ENCODE results near the gene PPP1R36. TPM values are rescaled to one million over a fixed set of nuclear protein-coding genes. Genes with fewer than 3 reads are reported as not detected.

Gene PPP1R36
- total and polyA plus RNA-seq, 2 of the 8 experiments (the other 6 are each of a cell fraction or from before 2014, with no cell fraction given), result 0.39 to 0.93 TPM

DNA sequence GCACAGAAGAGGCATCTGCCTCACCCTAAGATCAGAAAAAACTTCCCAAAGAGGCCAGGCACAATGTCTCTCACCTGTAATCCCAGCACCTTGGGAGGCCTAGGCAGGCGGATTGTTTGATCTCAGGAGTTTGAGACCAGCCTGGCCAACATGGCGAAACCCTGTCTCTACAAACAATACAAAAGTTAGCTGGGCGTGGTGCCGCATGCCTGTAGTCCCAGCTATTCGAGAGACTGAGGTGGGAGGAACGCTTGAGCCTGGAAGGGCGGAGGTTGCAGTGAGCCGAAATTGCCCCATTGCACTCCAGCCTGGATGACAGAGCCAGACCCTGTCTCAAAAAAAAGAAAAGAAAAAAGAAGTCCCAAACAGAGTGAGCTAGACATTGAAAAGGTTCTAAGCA lies 40.7 kb upstream of the PPP1R36 start:
- no peak overlapping the region; a peak in 1 of 7 replicates for H3K9ac ChIP-seq (replicated peaks in 1 of 4; ENCODE audit: extremely low read depth in 1 of 4, low read depth in 3 of 4, low read length in 3 of 4)
- H3K4me3 ChIP-seq (ENCODE audit: extremely low read depth in 1 of 4, insufficient read depth in 2 of 4, low read depth in 3 of 4, low read length in 4 of 4), result no peak overlapping the region
- FAIRE-seq, result no peak

More for the DNA sequence above, 40.7 kb upstream of the PPP1R36 start:
- H3K18ac ChIP-seq (ENCODE audit: extremely low read depth, low read length), result no peak overlapping the region
- POLR2A ChIA-PET (ENCODE audit: partially characterized antibody), result interaction anchor here (0.7 to 1.6 kb wide), 7 partner anchors 13 to 170 kb away, joined by 3 to 6 read pairs (median 4); partner anchors contain the start of gene HSPA2
- H3K4me2 ChIP-seq (ENCODE audit: insufficient read depth in 1 of 2, low read depth in 2 of 2, low read length in 2 of 2), result no peak overlapping the region; a peak in 1 of 4 replicates
- CTCF ChIA-PET (ENCODE audit: partially characterized antibody), result interaction anchor here (1.0 to 1.8 kb wide), 7 partner anchors 17 to 256 kb away, joined by 3 to 5 read pairs (median 4); no protein-coding TSS in a partner anchor
- H2BK15ac ChIP-seq (ENCODE audit: low read length), result no peak overlapping the region
- peaks cover 6% of the 10 kb centered on the region; the same call in 1 of the 2 replicates for H3K79me1 ChIP-seq (ENCODE audit: low read depth, low read length)
- no peaks in the 10 kb centered on the region for H3K27me3 ChIP-seq (replicated peaks in 1 of 4; ENCODE audit: control insufficient read depth in 3 of 4, extremely low read depth in 1 of 4, insufficient read depth in 3 of 4, low read length in 3 of 4)
- 79% methylated on average over 8 of the region's 8 CpGs; no CpG with 5 or more reads in 1 of the 2 experiments for WGBS, 2 experiments (ENCODE audit: extremely low coverage in 1 of 2, insufficient coverage in 1 of 2, insufficient read length in 1 of 2, insufficient replicate concordance in 2 of 2, low coverage in 1 of 2, low lambda C conversion rate in 2 of 2, missing lambda C conversion rate in 1 of 2)
- H3K56ac ChIP-seq (replicated peaks; ENCODE audit: insufficient read length, low read depth, low read length), result no peak overlapping the region
- TF ChIP-seq, protein P1, sequence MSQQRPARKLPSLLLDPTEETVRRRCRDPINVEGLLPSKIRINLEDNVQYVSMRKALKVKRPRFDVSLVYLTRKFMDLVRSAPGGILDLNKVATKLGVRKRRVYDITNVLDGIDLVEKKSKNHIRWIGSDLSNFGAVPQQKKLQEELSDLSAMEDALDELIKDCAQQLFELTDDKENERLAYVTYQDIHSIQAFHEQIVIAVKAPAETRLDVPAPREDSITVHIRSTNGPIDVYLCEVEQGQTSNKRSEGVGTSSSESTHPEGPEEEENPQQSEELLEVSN (IDR thresholded peaks at IDR 0.05), result 0 out of 2 replicates have a peak, but pooled peaks have one; percentile 29
- TF ChIP-seq, protein P2, sequence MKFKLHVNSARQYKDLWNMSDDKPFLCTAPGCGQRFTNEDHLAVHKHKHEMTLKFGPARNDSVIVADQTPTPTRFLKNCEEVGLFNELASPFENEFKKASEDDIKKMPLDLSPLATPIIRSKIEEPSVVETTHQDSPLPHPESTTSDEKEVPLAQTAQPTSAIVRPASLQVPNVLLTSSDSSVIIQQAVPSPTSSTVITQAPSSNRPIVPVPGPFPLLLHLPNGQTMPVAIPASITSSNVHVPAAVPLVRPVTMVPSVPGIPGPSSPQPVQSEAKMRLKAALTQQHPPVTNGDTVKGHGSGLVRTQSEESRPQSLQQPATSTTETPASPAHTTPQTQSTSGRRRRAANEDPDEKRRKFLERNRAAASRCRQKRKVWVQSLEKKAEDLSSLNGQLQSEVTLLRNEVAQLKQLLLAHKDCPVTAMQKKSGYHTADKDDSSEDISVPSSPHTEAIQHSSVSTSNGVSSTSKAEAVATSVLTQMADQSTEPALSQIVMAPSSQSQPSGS (IDR thresholded peaks at IDR 0.05; ENCODE audit: low read length), result no peak
- TF ChIP-seq GTF2F1 (IDR thresholded peaks at IDR 0.05; ENCODE audit: borderline replicate concordance, low read depth, low read length) (no peak), HDAC6 (IDR thresholded peaks at IDR 0.05; ENCODE audit: low read depth, low read length) (no peak), EP300 (IDR thresholded peaks at IDR 0.05; ENCODE audit: borderline replicate concordance in 1 of 2, low read depth in 2 of 2, low read length in 2 of 2) (peak in 1 of 2 experiments; percentile 62; a peak in 1 of 3 replicates), KDM5A (IDR thresholded peaks at IDR 0.05; ENCODE audit: low read length) (no peak)
- H4K91ac ChIP-seq (replicated peaks; ENCODE audit: insufficient read length, low read length), result no peak overlapping the region
- H4K8ac ChIP-seq (ENCODE audit: extremely low read depth, insufficient read depth, low read length), result no peak overlapping the region
- no peak overlapping the region for H2BK20ac ChIP-seq (ENCODE audit: low read length)
- no peak overlapping the region for H3K4ac ChIP-seq (replicated peaks; ENCODE audit: insufficient read length, low read depth, low read length)
- H3K79me2 ChIP-seq (ENCODE audit: control insufficient read depth in 1 of 2, insufficient read depth in 2 of 2, low read length in 2 of 2), result peaks cover 11 to 85% of the 10 kb centered on the region in 2 experiments
- no peaks in the 10 kb centered on the region for H3K36me3 ChIP-seq (ENCODE audit: control insufficient read depth in 2 of 4, insufficient read depth in 4 of 4, low read length in 3 of 4)
- H2AFZ ChIP-seq (ENCODE audit: low read length), result no peak overlapping the region
- H4K20me1 ChIP-seq (replicated peaks in 1 of 2; ENCODE audit: control insufficient read depth in 1 of 2, insufficient read depth in 2 of 2, low read length in 2 of 2), result peaks cover 3 to 7% of the 10 kb centered on the region in 2 experiments
- H3K23me2 ChIP-seq (ENCODE audit: low read depth, low read length), result peaks cover 8% of the 10 kb centered on the region
- H2AK5ac ChIP-seq (ENCODE audit: low read depth, low read length), result no peak overlapping the region
- no peak overlapping the region for H2BK120ac ChIP-seq (replicated peaks; ENCODE audit: low read depth, low read length)
- H3K4me1 ChIP-seq (replicated peaks in 1 of 4; ENCODE audit: control insufficient read depth in 3 of 4, insufficient read depth in 4 of 4, low read length in 3 of 4), result peaks cover 0 to 8% (median 7%) of the 10 kb centered on the region in 4 experiments; a peak in 5 of 7 replicates
- no peak overlapping the region for H3K27ac ChIP-seq (ENCODE audit: low read depth, low read length)
- H4K5ac ChIP-seq (ENCODE audit: insufficient read length, low read depth, low read length), result no peak overlapping the region
- H3K23ac ChIP-seq (ENCODE audit: insufficient read length), result no peak overlapping the region
- H2BK5ac ChIP-seq (ENCODE audit: low read depth, low read length), result no peak overlapping the region
- H3K9me3 ChIP-seq (ENCODE audit: insufficient read depth in 2 of 2, low read depth in 1 of 2, low read length in 1 of 2), result no peaks in the 10 kb centered on the region
- no peak overlapping the region for H2BK12ac ChIP-seq (ENCODE audit: low read depth, low read length)
- DNase-seq (ENCODE audit: low read depth in 1 of 2, low spot score in 2 of 2), result peak in 1 of 2 experiments; percentile 21
- H3K14ac ChIP-seq (ENCODE audit: insufficient read length), result no peak overlapping the region
